SK-N-SH (cell line): ENCODE data around the gene RBM33. TPM values are rescaled to one million over a fixed set of nuclear protein-coding genes. Genes with fewer than 3 reads are reported as not detected.

ENCODE experiments used
- CTCF ChIA-PET: fragments of 300-600, 350-600 bp; formaldehyde crosslinking; extraction: SDS; loops from one replicate; lab custom pipeline; 2021; lab: Yijun Ruan, JAX
- POLR2A ChIA-PET: fragments of 350-600 bp; sonication (Branson Sonifier 250); formaldehyde crosslinking; extraction: SDS; loops from one replicate; lab custom pipeline; 2020; ENCODE audit warnings: antibody characterized with exemption, inconsistent platforms; lab: Yijun Ruan, JAX
- DNase-seq: peaks from one replicate; pipeline ENCODE4 v3.0.0; 2012
- H2AFZ ChIP-seq: fragments of 200-600 bp; sonication (generic); 2 replicates; pipeline ENCODE4 v1.8.1; 2016; ENCODE audit warnings: antibody characterized with exemption, mild to moderate bottlenecking, low read depth
- H3F3A ChIP-seq: fragments of 200-600 bp; sonication (generic); replicated peaks from 2 replicates; pipeline ENCODE3; 2016; ENCODE audit warnings: antibody characterized with exemption, mild to moderate bottlenecking; ENCODE audit not compliant: insufficient read depth
- H3K27ac ChIP-seq, 2 experiments: fragments of 200-500 bp in 1 of 2; fragments of 200-600 bp in 1 of 2; sonication (Bioruptor generic) in 1 of 2; sonication (generic), shearing (Covaris generic) in 1 of 2; 2 replicates each; pipeline versions ENCODE4 v1.5.1 to v1.6.1; 2014 to 2016; ENCODE audit warnings: low read depth in 2 of 2, inconsistent platforms in 1 of 2, low read length in 1 of 2, mild to moderate bottlenecking in 1 of 2, mixed read lengths in 1 of 2
- H3K27me3 ChIP-seq: fragments of 200-600 bp; sonication (generic), shearing (Covaris generic); 2 replicates; pipeline ENCODE4 v1.6.1; 2016; ENCODE audit warnings: mixed run types; ENCODE audit not compliant: insufficient read depth
- H3K36me3 ChIP-seq, 2 experiments: fragments of 200-500 bp in 1 of 2; fragments of 200-600 bp in 1 of 2; sonication (Bioruptor generic) in 1 of 2; sonication (generic) in 1 of 2; replicated peaks in 1 of 2; 2 replicates each; pipeline versions ENCODE3 to v1.5.1; 2014 to 2016; ENCODE audit warnings: low read length in 1 of 2, mild to moderate bottlenecking in 1 of 2; ENCODE audit not compliant: insufficient read depth in 2 of 2, control insufficient read depth in 1 of 2
- H3K4me1 ChIP-seq, 2 experiments: fragments of 200-500 bp in 1 of 2; fragments of 200-600 bp in 1 of 2; sonication (Bioruptor generic) in 1 of 2; sonication (generic), shearing (Covaris generic) in 1 of 2; 2 replicates each; pipeline versions ENCODE4 v1.5.1 to v1.6.1; 2014 to 2016; ENCODE audit warnings: low read depth in 1 of 2, low read length in 1 of 2, mixed run types in 1 of 2; ENCODE audit not compliant: insufficient read depth in 2 of 2, control insufficient read depth in 1 of 2
- H3K4me2 ChIP-seq: fragments of 200-600 bp; sonication (generic), shearing (Covaris generic); 2 replicates; pipeline ENCODE4 v1.6.1; 2017; ENCODE audit warnings: mixed run types
- H3K4me3 ChIP-seq, 2 experiments: fragments of 200-500 bp in 1 of 2; fragments of 200-600 bp in 1 of 2; sonication (Bioruptor generic) in 1 of 2; sonication (generic), shearing (Covaris generic) in 1 of 2; 2 replicates each; pipeline versions ENCODE4 v1.5.1 to v1.8.1; 2014 to 2016; ENCODE audit warnings: low read depth in 2 of 2, inconsistent platforms in 1 of 2, low read length in 1 of 2, mild to moderate bottlenecking in 1 of 2, mixed read lengths in 1 of 2, moderate library complexity in 1 of 2
- H3K79me2 ChIP-seq: fragments of 200-600 bp; sonication (generic); 2 replicates; pipeline ENCODE4 v1.8.1; 2017; ENCODE audit warnings: mild to moderate bottlenecking; ENCODE audit not compliant: insufficient read depth
- H3K9ac ChIP-seq: fragments of 200-600 bp; sonication (generic); 2 replicates; pipeline ENCODE4 v1.6.1; 2017; ENCODE audit warnings: mixed run types
- H3K9me2 ChIP-seq: fragments of 200-600 bp; sonication (generic); 2 replicates; pipeline ENCODE4 v1.6.1; 2017; ENCODE audit warnings: mixed run types
- H3K9me3 ChIP-seq: fragments of 200-600 bp; sonication (generic); 2 replicates; pipeline ENCODE4 v1.6.1; 2017; ENCODE audit warnings: mixed run types, mild to moderate bottlenecking, moderate library complexity
- H4K20me1 ChIP-seq: fragments of 200-600 bp; sonication (generic); 2 replicates; pipeline ENCODE4 v1.6.1; 2017; ENCODE audit warnings: mild to moderate bottlenecking, mixed run types; ENCODE audit not compliant: insufficient read depth
- ELF1 ChIP-seq: IDR thresholded peaks from 2 replicates; pipeline ENCODE4 v1.4.0; 2012
- FOSL2 ChIP-seq: IDR thresholded peaks from 2 replicates; pipeline ENCODE4 v1.4.0; 2012; ENCODE audit warnings: low read depth, mild to moderate bottlenecking, moderate library complexity, borderline replicate concordance
- FOXJ3 ChIP-seq: sonication (generic); formaldehyde crosslinking; IDR thresholded peaks from 2 replicates; pipeline ENCODE4 v1.5.1; 2020; ENCODE audit warnings: mild to moderate bottlenecking, missing genetic modification reagents
- FOXM1 ChIP-seq: IDR thresholded peaks from 2 replicates; pipeline ENCODE4 v1.4.0; 2012; ENCODE audit warnings: low read depth, mild to moderate bottlenecking
- GABPA ChIP-seq: IDR thresholded peaks from 2 replicates; pipeline ENCODE4 v1.4.0; 2012; ENCODE audit warnings: low read depth, mild to moderate bottlenecking
- IRF3 ChIP-seq: fragments of 150-350 bp; IDR thresholded peaks from 2 replicates; pipeline ENCODE4 v1.6.1; 2016; ENCODE audit warnings: mild to moderate bottlenecking, low read depth, low read length
- MAX ChIP-seq: IDR thresholded peaks from 2 replicates; pipeline ENCODE4 v1.4.0; 2012; ENCODE audit warnings: low read depth
- NFIC ChIP-seq: IDR thresholded peaks from 2 replicates; pipeline ENCODE4 v1.4.0; 2012; ENCODE audit warnings: borderline replicate concordance
- NRF1 ChIP-seq: IDR thresholded peaks from 2 replicates; pipeline ENCODE4 v1.6.1; 2012; ENCODE audit warnings: low read depth, mild to moderate bottlenecking, low read length
- PBX3 ChIP-seq: IDR thresholded peaks from 2 replicates; pipeline ENCODE4; 2012
- POLR2AphosphoS5 ChIP-seq: IDR thresholded peaks from 2 replicates; pipeline ENCODE4 v1.6.1; 2012; ENCODE audit warnings: low read depth, low read length
- RAD21 ChIP-seq: IDR thresholded peaks from 2 replicates; pipeline ENCODE4 v1.6.1; 2012; ENCODE audit warnings: mild to moderate bottlenecking, low read length
- RCOR1 ChIP-seq: fragments of 150-350 bp; IDR thresholded peaks from 2 replicates; pipeline ENCODE4 v1.6.1; 2017; ENCODE audit warnings: antibody characterized with exemption, low read length
- REST ChIP-seq: IDR thresholded peaks from 2 replicates; pipeline ENCODE4 v1.6.1; 2012; ENCODE audit warnings: mild to moderate bottlenecking, low read depth, low read length, moderate library complexity
- SIN3A ChIP-seq: IDR thresholded peaks from 2 replicates; pipeline ENCODE4 v1.6.1; 2012; ENCODE audit warnings: low read depth, mild to moderate bottlenecking, low read length, moderate library complexity, borderline replicate concordance
- TAF1 ChIP-seq: IDR thresholded peaks from 2 replicates; pipeline ENCODE4 v1.6.1; 2012; ENCODE audit warnings: low read depth, mild to moderate bottlenecking, low read length, moderate library complexity, borderline replicate concordance
- USF2 ChIP-seq: fragments of 150-350 bp; IDR thresholded peaks from 2 replicates; pipeline ENCODE4 v1.6.1; 2017; ENCODE audit warnings: antibody characterized with exemption, low read length, low read depth, borderline replicate concordance
- WGBS: methylation state at CpG from one replicate; pipeline ENCODE4 v1.1.6; 2017; ENCODE audit warnings: low lambda C conversion rate; 5-methylcytosine and 5-hydroxymethylcytosine counted together
- polyA plus RNA-seq, 3 experiments: library from polyadenylated mRNA; depleted of rRNA; stranded (reverse); fragments of >200 nt; gene quantifications; 2 replicates each; pipeline ENCODE4 v1.2.3, GENCODE V29; 2012

RBM33 gene
- polyA plus RNA-seq, 1 of the 3 experiments (the other 2 are of a cell fraction): 13.8 TPM

- no peaks in the 10 kb centered on the region for H3F3A ChIP-seq
- H4K20me1 ChIP-seq: no peaks in the 10 kb centered on the region
- H3K4me1 ChIP-seq: peaks cover 0 to 3% of the 10 kb centered on the region in 2 experiments; a peak in 1 of 4 replicates
- TF ChIP-seq RCOR1 (no peak), REST (no peak), GABPA (no peak), ELF1 (no peak), MAX (no peak), NFIC (no peak), USF2 (no peak), TAF1 (no peak), RAD21 (no peak), NRF1 (no peak), PBX3 (no peak), POLR2AphosphoS5 (no peak), SIN3A (no peak), FOSL2 (no peak), IRF3 (no peak), FOXJ3 (no peak), FOXM1 (no peak)
- ChIA-PET CTCF (interaction anchor here (0.9 to 13.5 kb wide), 6 partner anchors 10 to 164 kb away, joined by 3 to 470 read pairs (median 3); no protein-coding TSS in a partner anchor), POLR2A (no interaction called here)
- WGBS: 83% methylated on average over 24 of the region's 24 CpGs
- peaks cover 34% of the 10 kb centered on the region; the same call in 1 of the 2 replicates for H3K27me3 ChIP-seq
- no peak overlapping the region for H3K9ac ChIP-seq
- H2AFZ ChIP-seq: no peak overlapping the region
- no peak overlapping the region for H3K4me3 ChIP-seq
- no peaks in the 10 kb centered on the region for H3K9me3 ChIP-seq
- H3K4me2 ChIP-seq: no peak overlapping the region
- DNase-seq: no peak
- H3K36me3 ChIP-seq: no peaks in the 10 kb centered on the region
- H3K79me2 ChIP-seq: no peaks in the 10 kb centered on the region
- no peaks in the 10 kb centered on the region for H3K9me2 ChIP-seq
- H3K27ac ChIP-seq: no peak overlapping the region
Measured at GRCh38 chr7:155602156-155602555, 42.3 kb upstream of the RBM33 start.
